ENCODE measurements around the gene FZD2.

The FZD2 gene

DNA sequence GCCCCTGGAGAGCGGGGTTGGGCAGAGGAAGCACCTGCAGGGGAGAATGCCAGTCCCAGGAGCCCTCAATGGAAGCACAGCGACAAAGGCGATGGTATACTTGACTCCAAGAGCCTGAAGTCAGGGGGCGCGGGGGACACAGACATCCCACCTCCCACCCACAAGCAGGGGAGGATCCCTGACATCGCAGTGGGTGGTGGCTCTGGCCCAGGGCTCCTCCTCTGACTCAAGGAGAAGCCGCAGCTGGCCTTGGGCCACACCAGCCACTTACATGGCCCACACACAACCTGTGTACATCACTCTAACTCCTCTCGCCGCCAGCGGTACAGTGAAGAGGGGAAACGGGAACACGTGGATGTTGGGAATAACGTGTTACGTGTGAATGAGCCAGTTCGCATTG is 44.3 kb downstream of the FZD2 start:
- no peaks in the 10 kb centered on the region for H3K9me2 ChIP-seq (replicated peaks; ENCODE audit: control insufficient read depth, low read length)
- H3K79me2 ChIP-seq (ENCODE audit: control insufficient read depth, low read length), result no peaks in the 10 kb centered on the region
- H3K27ac ChIP-seq (ENCODE audit: low read depth, low read length), result no peak overlapping the region
- no peaks in the 10 kb centered on the region for H3K4me1 ChIP-seq (ENCODE audit: control insufficient read depth, low read length)
- no peak for TF ChIP-seq EZH2phosphoT487 (IDR thresholded peaks at IDR 0.05; ENCODE audit: borderline replicate concordance, low read length)
- TF ChIP-seq, protein P1, sequence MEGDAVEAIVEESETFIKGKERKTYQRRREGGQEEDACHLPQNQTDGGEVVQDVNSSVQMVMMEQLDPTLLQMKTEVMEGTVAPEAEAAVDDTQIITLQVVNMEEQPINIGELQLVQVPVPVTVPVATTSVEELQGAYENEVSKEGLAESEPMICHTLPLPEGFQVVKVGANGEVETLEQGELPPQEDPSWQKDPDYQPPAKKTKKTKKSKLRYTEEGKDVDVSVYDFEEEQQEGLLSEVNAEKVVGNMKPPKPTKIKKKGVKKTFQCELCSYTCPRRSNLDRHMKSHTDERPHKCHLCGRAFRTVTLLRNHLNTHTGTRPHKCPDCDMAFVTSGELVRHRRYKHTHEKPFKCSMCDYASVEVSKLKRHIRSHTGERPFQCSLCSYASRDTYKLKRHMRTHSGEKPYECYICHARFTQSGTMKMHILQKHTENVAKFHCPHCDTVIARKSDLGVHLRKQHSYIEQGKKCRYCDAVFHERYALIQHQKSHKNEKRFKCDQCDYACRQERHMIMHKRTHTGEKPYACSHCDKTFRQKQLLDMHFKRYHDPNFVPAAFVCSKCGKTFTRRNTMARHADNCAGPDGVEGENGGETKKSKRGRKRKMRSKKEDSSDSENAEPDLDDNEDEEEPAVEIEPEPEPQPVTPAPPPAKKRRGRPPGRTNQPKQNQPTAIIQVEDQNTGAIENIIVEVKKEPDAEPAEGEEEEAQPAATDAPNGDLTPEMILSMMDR (IDR thresholded peaks at IDR 0.05; ENCODE audit: low read depth, low read length, poor library complexity, severe bottlenecking), result no peak
- no peaks in the 10 kb centered on the region for H3F3A ChIP-seq (ENCODE audit: control insufficient read depth, insufficient read depth)
- H3K4me2 ChIP-seq (ENCODE audit: low read length), result no peak overlapping the region
- H3K27me3 ChIP-seq (ENCODE audit: control insufficient read depth, low read length), result peaks cover 24% of the 10 kb centered on the region
- 0 out of 2 replicates have a peak, but pooled peaks cover 3% of the 10 kb centered on the region for H4K20me1 ChIP-seq (ENCODE audit: control insufficient read depth, insufficient read depth, low read depth, low read length)
- H3K4me3 ChIP-seq (ENCODE audit: low read length), result no peak overlapping the region
- H3K9me3 ChIP-seq (ENCODE audit: control insufficient read depth, insufficient read depth, low read length), result no peaks in the 10 kb centered on the region
- H3K36me3 ChIP-seq (ENCODE audit: control insufficient read depth, low read length), result no peaks in the 10 kb centered on the region

DNA sequence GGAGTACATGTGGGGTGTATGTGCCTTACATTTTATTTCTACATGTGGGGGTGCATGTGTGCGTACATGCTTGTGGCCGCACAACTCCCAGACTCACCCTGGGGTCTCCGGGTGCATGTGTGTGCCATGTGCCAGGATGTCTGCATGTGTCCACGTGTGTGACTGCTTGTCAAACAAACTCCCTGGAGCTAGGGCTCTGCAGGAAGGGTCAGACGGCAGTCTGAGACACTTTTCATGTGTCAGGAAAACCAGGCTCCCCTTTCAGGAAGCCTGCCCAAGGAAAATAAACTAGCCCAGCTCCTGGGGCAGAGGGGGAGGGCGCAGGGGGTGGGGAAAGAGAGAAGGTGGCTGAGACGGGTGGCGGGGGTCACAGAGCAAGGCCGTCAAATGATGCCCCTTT is 44.7 kb downstream of the FZD2 start:
- H3K27ac ChIP-seq (ENCODE audit: low read depth, low read length), result no peak overlapping the region
- H3F3A ChIP-seq (ENCODE audit: control insufficient read depth, insufficient read depth), result no peaks in the 10 kb centered on the region
- no peaks in the 10 kb centered on the region for H3K79me2 ChIP-seq (ENCODE audit: control insufficient read depth, low read length)
- H3K36me3 ChIP-seq (ENCODE audit: control insufficient read depth, low read length), result no peaks in the 10 kb centered on the region
- H3K27me3 ChIP-seq (ENCODE audit: control insufficient read depth, low read length), result peaks cover 26% of the 10 kb centered on the region
- no peak overlapping the region for H3K4me3 ChIP-seq (ENCODE audit: low read length)
- TF ChIP-seq, protein P1 (IDR thresholded peaks at IDR 0.05; ENCODE audit: low read depth, low read length, poor library complexity, severe bottlenecking), result no peak
- TF ChIP-seq EZH2phosphoT487 (IDR thresholded peaks at IDR 0.05; ENCODE audit: borderline replicate concordance, low read length), result no peak
- H4K20me1 ChIP-seq (ENCODE audit: control insufficient read depth, insufficient read depth, low read depth, low read length), result 0 out of 2 replicates have a peak, but pooled peaks cover 3% of the 10 kb centered on the region
- H3K4me2 ChIP-seq (ENCODE audit: low read length), result no peak overlapping the region
- no peaks in the 10 kb centered on the region for H3K9me2 ChIP-seq (replicated peaks; ENCODE audit: control insufficient read depth, low read length)
- no peaks in the 10 kb centered on the region for H3K9me3 ChIP-seq (ENCODE audit: control insufficient read depth, insufficient read depth, low read length)
- no peaks in the 10 kb centered on the region for H3K4me1 ChIP-seq (ENCODE audit: control insufficient read depth, low read length)

DNA sequence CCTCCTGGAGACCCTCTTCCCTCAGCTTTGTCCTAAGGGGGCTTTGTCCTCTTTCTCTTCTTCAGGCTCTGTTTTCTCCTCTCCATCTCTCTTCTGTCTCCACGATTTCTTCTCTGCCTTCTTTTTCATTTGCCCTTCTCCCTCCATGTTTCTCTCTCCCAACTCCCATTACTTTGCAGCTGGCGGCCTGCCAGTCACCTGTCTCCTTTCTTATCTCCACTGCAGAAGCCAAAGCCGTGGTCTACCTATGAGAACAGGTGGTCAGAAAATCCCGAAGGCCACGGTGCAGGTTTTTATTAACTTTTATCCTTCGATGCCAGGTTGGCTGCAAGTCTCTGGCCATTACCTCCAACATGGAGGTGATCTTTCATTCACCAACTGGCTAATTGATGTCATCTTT is 45.1 kb downstream of the FZD2 start:
- H4K20me1 ChIP-seq (ENCODE audit: control insufficient read depth, insufficient read depth, low read depth, low read length), result 0 out of 2 replicates have a peak, but pooled peaks cover 3% of the 10 kb centered on the region
- H3K9me3 ChIP-seq (ENCODE audit: control insufficient read depth, insufficient read depth, low read length), result no peaks in the 10 kb centered on the region
- TF ChIP-seq, protein P1 (IDR thresholded peaks at IDR 0.05; ENCODE audit: low read depth, low read length, poor library complexity, severe bottlenecking), result no peak
- no peak for TF ChIP-seq EZH2phosphoT487 (IDR thresholded peaks at IDR 0.05; ENCODE audit: borderline replicate concordance, low read length)
- H3K9me2 ChIP-seq (replicated peaks; ENCODE audit: control insufficient read depth, low read length), result no peaks in the 10 kb centered on the region
- no peak overlapping the region for H3K4me2 ChIP-seq (ENCODE audit: low read length)
- H3K4me3 ChIP-seq (ENCODE audit: low read length), result no peak overlapping the region
- H3K79me2 ChIP-seq (ENCODE audit: control insufficient read depth, low read length), result no peaks in the 10 kb centered on the region
- H3F3A ChIP-seq (ENCODE audit: control insufficient read depth, insufficient read depth), result no peaks in the 10 kb centered on the region
- H3K36me3 ChIP-seq (ENCODE audit: control insufficient read depth, low read length), result no peaks in the 10 kb centered on the region
- H3K27ac ChIP-seq (ENCODE audit: low read depth, low read length), result no peak overlapping the region
- no peaks in the 10 kb centered on the region for H3K4me1 ChIP-seq (ENCODE audit: control insufficient read depth, low read length)
- H3K27me3 ChIP-seq (ENCODE audit: control insufficient read depth, low read length), result peaks cover 26% of the 10 kb centered on the region
